SHP77 treated with DMSO at 0.1 percent for 48 hours (cell line): Measurements from ENCODE around the gene NEK9.
A peak's percentile ranks its signal among the peaks of the same experiment; 100 is the strongest.
"Not testable (repeated sequence)": the region's sequence is repeated elsewhere in the genome, so short reads cannot be mapped to it uniquely, and the experiment has no call there.

ENCODE experiments used
- DNase-seq: peaks from one replicate; lab custom pipeline; 2025; lab: John Stamatoyannopoulos, UW

The NEK9 gene

DNA sequence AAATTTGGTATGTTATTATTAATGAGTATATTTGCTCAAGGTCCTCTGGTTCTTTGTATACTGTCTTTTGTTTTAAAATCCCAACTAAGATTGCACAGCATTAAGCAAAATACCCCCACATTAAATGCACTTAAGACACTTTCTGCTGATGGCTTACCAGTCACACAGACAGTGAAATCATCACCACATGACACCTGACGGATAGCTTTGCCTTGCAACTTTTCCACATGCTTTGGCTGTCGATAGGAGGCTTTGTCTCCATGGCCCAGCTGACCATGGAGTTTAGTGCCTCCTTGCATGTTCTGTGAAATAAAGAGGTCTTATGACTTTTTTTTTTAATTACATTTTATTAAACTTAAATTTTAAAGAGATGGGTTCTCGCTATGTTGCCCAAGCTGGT lies 19.7 kb downstream of the NEK9 start:
- DNase-seq = no peak

DNA sequence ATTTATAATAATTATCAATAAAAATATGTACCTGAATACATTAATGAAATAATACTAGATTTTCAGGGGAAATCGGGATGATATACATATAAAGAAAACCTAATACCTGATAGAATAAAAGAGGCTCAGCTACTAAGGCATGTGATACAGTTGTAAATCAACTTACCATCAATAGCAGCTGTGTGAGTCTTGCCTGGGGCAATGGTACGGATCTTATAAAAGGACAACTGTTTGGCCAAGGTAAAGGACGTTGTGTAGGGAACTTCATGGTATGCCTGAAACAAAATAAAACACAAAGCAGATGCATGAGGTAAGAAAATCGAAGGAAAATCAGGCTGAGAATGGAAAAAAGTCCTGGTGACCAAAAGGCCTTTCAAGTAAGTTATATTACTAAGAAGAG lies 25.4 kb downstream of the NEK9 start:
- DNase-seq = no peak

DNA sequence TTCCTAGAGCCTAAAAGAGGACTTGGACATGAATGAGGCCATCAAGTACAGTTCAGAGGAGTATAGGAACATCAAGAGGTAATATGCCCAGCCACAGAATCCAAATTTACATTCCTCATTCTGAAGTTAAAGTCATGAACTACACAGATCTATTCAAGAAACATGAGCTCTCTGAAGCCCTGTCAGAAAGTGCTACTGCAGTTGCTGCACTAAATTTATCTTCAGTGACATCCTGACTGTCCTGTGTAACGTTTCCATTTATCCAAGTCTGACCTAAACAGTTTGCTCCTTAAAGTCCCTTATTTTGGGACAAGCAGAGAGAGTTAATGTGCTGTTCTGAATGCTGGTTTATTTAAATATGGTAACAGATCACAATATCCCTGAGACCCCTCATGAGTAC lies 28.2 kb downstream of the NEK9 start:
- no peak for DNase-seq

DNA sequence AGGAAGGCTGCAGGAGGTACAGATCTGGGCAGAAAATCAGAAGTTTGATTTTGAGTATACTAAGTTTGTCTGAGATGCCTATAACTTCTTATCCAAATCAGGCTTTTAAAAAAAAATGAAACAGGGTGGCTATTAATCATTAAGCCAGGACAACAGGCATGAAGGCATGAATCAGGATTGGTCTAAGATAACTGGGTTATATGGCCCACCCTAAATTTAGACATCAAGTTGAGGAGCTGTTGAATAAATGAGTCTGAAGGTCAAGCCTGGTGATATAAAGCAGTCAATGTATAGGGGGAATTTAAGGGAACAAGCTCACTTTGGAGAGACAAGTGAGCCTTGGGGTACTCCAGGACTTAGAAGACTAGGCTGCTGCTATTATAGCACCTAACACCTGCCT lies 28.6 kb downstream of the NEK9 start:
- DNase-seq = no peak

DNA sequence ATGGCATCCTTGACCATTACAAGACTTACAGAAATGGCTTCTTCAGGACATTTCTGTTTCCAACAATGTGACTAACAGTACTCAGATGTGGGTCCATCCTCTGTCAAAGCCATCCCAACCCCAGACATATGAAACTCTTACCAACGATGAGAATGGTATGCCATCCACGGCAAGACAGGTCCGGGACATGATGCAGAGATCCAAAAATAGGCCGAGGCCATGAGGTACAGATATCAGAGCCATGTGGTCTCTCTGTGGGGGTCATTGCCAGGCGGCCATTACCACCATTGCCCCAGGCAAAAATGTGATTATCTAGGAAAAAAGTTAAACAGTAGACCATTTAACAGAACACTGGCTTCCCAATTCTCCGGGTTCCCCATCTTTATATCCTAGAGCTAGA lies 29.9 kb downstream of the NEK9 start:
- DNase-seq = no peak

DNA sequence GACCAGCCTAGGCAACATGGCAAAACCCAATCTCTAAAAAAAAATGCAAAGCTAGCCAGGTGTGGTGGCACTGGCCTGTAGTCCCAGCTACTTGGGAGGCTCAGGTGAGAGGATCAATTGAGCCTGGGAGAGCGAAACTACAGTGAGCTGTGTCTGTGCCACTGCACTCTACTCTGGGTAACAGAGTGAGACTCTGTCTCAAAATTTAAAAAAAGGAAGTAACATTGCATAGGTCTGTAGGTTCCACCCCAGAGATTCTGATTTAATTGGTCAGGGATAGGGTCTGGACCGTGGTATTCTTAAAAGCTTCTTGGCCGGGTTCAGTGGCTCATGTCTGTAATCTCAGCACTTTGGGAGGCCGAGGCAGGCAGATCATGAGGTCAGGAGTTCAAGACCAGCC lies 31.2 kb downstream of the NEK9 start:
- DNase-seq = no peak

DNA sequence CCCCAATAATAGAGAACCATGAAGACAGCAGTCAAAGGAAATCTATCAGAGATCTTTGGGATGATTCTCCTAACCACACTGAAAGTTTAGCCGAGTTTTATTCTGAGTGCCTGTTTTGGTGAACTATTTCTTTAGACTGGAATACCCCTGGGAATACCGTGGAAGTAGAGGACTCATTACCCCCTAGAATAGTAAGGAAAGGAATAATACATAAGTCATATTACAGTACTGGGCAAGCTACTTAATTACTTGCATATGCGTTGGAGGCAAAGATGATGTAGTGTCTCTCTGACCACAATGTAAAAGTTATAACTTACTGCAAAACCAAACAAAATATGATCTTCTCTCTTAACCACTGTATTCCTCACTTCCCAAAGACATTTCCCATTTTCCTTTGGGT lies 32.0 kb downstream of the NEK9 start:
- DNase-seq = no peak

DNA sequence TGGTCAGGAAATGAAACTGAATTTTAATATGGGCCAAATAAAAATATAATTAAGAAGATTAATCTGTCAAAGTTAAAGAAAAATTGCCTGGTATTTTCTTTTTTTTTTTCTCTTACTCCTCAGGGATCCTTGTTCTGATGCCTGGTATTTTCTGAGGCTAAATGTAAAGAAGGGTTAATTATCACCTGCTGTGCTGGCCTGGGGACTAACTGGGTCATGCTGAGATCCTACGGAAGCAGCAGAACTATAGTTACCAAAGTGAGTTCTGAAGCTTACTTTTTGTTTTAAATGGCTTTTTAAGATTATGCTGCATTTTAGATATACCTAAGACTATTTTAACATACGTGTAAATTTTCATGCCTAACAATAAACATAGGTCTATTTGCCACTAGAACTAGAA lies 34.1 kb downstream of the NEK9 start:
- DNase-seq = no peak

DNA sequence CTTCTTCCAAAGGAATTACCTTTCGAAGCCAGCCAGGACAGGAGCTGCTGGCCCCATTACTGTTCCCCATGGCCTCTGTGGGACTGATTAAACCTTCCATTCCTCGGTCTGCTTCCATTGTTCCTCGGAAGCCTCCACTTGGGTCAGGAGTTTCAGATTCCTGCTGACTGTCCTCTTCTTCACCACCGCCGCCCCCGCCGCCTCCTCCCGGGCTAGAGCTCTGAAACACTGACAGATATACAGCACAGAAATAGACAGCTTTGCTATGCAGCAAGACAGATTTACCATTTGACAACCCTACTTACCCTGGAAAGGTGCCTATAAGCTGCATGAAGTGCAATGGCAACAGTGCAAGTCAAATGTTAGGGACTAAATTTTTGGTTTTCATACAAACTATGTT lies 35.6 kb downstream of the NEK9 start:
- no peak for DNase-seq

DNA sequence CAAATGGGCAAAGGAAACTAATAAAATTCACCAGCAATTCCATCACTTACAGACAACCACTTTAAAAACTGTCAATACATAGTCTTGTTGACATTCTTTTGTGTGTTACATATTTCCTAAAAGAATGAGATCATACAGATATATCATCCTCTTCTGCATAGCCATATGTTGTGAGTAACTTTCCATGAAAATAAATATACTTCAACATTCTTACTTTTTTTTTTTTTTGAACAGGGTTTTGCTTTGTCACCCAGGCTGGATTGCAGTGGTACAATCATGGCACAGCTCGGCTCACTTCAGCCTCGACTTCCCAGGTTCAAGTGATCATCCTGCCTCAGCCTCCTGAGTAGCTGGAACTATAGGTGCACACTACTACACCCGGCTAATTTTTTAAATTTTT lies 36.5 kb downstream of the NEK9 start:
- no peak for DNase-seq

DNA sequence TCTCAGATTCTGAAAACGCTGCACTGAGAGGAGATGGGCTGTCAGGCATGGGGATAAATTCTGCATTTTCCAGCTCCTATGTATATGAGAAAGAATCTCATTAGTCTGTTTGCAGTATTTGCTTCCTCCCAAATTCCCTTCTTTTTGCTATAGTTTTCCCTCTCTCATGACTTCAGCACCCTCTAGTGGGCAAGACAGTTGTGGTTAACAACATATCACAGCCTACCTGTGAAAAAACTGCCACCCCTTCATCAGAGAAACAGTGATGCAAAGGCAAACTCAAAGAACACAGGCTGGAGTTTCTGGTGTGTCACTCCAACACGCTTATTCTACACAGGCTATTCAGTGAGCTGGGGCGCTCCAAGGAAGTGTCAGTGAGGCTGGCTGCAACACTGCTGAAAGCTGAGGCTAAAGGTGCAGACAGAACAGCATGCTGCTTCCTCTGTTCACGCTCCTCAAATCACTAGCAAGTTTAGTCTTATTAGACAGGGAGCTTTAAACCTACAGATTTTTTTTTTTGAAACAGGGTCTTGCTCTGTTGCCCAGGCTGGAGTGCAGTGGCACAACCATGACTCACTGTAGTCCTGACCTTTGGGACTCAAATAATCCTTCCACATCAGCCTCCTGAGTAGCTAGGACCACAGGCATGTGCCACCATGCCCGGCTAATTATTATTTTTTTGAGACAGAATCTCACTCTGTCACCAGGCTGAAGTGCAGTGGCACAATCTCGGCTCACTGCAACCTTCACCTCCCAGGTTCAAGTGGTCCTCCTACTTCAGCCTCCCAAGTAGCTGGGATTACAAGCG lies 38.1 kb downstream of the NEK9 start:
- no peak for DNase-seq

DNA sequence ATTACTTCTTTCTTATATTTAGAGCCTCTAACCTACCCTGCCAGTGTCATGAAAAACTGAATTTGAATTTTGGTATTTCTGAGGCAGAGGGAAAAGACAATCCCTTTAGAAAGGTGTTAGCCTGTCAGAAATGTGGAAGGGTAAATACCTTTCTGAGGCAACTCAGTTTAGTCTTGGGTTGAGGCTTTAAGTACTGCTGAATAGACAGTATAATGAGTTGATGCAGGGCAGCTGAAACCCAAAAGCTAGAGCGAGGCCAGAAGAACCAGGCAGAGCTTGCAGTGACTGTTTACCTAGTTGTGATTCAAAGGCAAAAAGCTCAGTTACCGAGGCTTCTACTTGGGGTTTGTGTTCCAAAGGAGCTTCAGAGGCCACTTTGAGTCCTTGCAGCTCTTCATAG lies 38.7 kb downstream of the NEK9 start:
- no peak for DNase-seq

DNA sequence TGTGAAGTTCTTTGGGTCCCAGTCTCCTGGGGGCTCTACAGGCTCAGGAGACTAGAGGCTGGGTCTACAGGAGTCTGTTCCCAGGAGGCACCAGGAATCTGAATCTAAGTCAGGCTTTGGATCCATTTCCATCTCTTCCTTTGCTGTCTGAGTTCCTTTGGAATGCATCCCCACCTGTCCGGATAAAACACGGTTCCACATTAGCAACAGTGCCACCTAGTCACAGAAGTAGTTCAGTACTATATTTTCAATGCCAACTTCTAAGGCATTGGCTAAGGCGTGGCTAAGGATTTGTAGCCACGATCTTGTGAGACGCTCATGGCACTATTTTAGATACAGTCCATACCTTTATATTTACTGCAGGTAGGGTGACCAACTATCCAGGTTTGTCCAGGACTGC lies 42.3 kb downstream of the NEK9 start:
- no peak for DNase-seq

DNA sequence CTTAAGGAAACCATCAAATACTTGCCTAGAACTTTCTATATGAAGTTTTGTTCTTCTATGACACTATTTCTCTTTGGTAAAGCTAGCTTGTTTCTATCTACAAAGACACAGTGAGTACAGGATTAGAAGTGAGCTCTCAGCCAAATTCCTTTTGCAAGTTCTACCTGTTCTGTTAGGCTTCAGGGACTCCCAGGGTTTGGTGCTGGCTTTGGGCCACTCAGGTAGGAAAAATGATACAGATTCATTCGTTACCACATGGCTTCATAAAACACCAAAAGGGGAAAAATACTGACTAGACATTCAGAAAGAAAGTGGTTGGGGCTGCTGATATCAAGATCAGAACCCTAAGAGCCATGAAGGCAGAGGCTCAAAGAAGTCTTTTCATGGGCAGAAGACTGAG lies 43.6 kb downstream of the NEK9 start:
- DNase-seq = no peak

DNA sequence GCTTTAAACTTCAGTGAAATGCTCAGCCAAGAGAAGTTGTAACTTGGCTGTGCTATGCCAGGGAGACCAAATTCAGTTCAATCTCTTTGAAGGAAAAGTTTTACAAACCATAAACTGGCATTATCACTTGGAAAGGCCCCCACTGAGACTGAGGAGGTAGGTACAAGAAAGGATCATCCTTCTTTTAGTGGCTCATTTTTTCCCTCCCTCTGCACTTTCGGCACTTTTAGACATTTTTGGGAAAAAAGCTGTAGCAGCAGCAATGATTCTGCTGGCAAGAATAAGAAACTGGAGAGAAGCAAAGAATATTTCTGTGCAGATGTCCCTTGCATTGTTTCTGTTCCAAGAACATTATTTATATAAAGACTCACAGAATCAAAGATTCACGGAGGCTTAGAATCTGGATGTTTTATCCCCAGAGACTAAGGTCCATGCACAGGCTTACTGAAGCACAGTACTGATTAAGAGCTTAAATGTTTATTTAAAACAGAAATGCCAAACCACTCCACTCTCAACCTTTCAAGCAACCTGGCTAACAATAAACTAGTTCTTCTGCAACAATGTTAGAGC lies 45.1 kb downstream of the NEK9 start:
- DNase-seq = no peak

DNA sequence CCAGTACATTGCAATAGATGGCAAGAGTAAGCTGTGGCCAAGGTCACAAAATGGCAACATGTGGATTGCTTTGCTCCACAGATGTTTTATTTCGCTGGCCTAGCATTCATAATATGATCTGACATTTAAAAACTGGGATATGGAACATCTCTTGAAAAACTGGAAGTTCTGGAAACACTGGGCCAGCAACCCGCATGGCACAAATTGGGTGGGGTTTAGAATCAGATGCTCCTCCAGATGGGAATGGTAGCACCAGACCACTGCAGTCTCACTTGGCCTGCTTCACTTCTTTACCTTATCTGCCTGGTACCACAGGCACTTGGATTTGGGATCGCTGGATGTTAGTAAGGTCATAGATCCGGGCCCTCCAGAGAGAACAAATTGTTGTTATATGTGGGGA lies 47.3 kb downstream of the NEK9 start:
- DNase-seq = no peak

DNA sequence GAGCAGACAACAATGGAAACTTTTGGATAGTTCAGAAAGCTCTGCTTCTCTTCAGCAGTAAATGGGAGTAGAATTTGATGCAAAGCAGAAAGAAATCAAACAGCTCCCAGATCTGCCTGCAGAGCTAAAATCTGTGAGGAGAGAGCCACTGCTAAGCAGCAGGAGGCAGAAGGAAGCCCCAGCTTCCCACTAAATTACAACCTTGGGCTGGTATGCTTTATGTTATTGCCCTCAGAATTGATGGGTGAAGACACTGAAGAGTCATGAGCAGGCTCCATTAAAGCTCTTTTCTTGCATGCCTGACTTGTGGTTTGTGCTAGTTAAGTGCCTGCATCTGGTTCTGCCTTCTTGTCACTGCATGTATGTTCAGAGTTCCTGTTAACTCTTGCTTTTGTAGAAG lies 49.1 kb downstream of the NEK9 start:
- DNase-seq = no peak

DNA sequence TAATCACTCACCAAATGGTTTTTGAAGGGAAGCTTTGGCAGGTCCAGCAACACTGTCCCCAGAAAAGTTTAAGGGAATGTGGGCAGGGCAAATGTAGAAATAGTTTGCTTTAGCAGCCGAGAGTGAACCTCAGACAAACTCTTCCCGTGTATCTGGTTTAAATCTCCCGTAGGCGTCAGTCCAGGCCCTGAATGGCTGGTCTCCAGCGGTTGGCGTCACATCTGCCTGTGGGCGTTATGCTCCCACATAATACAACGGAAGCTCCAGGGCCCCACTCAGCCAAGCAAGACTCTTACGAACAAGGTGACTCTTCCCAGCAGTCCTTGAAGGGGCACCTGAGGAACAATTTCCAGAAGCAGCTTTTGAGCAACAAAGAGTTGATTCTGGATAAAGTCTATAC lies 56.5 kb downstream of the NEK9 start:
- no peak for DNase-seq

DNA sequence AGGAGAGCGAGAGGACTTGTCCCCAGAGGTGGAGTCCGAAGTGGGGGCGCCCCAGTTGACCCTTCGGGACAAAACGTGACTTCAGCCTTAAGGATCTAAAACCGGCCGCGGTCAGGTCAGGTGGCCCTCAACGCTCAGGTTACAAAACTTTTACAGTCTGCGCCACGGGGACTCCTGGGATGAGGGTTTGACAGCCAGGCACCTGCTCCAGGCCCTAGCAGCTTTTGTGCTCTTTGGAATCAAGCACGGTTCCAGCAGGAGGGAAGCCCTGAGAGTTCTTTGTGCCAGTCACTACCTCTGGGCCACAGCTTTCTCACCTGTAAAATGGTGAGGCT lies 57.1 kb downstream of the NEK9 start:
- no peak for DNase-seq

DNA sequence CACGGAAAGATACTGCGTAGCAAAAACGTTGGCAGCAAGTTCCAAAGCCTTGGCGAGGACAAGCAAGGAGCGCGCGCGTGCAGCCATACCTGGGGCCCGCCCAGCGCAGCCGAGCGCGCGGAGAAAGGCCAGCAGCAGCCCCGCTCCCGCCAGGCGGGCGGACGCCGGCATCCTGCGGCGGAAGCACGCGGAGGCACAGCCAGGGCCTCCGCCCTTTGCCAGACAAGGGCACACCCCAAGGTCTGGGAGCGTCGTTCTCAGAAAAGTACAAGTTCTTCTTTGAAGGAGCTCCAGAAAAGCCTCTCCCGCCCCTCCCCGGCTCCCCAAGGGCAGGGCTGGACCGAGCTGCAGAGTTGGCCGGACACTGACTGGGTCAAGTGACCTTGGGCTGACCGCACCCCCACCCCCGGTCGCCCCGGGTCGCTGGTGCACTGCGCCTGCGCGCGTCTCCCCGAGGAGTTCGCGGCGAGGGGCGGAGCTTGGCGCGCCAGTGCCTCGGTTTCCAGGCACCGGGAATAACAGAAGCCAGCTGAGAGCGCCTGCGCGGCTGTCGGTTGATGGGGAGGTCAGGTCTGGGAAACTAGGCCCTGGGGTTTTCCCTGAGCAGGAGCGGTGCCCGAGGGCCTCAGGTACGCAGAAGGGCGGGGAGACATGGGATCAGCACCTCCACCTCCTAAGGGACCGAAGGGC lies 57.6 kb downstream of the NEK9 start, which contains the start of gene ZC2HC1C:
ZC2HC1C (plus strand) TSS at position 521 of the 690 bp plus-strand sequence. CDS start 933 bp downstream, outside the sequence.
- DNase-seq = peak; percentile 78

DNA sequence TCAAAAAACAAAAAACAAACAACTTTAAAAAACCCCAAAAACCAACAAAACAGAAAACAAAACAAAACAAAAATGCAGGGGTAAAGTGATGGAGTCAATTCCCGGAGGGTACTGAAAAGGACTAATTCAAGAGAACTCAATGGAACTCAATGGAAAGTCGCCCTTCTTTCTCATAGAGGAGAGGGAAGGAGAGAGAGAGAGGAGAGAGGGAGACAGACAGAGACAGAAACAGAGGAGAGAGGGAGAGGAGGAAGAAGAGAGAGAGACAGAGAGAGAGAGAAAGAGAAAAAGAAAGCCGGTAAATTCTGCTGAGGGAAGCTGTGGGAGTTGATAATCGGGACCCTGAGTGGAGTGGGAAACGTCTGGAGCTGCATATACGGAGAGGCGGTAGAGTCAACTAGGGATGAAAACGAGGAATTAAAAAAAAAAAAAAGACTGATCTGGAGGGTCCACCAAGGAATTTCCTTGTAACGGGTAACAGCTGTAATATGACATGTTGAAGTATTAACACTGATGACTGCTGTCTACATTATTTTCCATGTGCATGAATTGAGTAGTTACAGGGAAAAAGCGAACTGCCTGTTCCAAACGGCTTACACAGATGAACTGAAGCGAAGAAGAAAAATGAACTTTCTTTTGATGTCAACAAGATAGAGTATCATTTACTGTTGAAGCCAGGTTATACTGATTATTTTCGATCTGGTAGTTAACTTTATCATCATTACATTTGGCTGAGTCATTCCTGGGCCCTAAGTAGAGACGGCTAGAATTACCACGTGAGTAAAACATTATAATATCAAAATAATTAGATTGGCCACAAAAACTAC lies 58.3 kb downstream of the NEK9 start:
- DNase-seq = no peak

DNA sequence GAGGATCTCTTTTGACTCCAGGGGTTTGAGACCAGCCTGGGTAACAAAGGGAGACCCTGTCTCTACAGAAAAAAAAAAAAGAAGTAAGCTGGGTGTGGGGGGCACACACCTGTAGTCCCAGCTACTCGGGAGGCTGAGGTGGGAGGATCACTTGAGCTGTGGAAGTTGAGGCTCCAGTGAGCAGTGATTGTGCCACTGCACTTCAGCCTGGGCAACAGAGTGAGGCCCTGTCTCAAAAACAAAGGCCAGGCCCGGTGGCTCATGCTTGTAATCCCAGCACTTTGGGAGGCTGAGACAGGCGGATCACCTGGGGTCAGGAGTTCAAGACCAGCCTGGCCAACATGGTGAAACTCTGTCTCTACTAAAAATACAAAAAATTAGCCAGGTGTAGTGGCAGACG lies 59.1 kb downstream of the NEK9 start:
- not testable (repeated sequence) for DNase-seq

DNA sequence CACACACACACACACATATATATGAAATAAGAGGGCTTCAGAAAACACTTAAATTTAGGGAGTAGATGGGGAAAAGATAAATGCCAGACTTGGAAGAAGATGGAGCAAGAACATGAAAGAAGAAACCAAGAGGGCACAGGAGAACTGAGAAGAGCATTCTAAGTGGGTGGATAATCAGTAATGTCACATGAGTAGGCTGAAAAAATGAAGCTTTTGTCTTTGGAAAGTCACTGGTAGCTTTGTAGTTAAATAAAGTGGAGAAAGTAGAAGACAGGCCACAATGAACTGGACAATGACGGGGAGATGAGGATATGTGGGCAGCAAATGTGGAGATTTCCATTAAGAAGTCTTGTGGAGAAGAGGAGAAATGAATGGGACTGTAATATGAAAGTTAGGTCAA lies 59.6 kb downstream of the NEK9 start:
- no peak for DNase-seq
